Epithelial cell of esophagus (primary cell): ENCODE measurements around the gene MGST1.

Experiments used
- DNase-seq: peaks from one replicate; pipeline ENCODE4 v3.0.0; 2010; ENCODE audit warnings: low read depth
- H3K4me3 ChIP-seq: 2 replicates; pipeline ENCODE4 v1.5.1; 2011; ENCODE audit warnings: mild to moderate bottlenecking, low read length, control low read depth
- TF ChIP-seq, protein P1 (sequence below): IDR thresholded peaks from 2 replicates; pipeline ENCODE4 v1.5.1; 2011; ENCODE audit warnings: low read depth, mild to moderate bottlenecking, low read length, control low read depth, inconsistent platforms; ENCODE audit not compliant: insufficient read depth; ENCODE audit errors: missing control alignments

Gene MGST1

DNA sequence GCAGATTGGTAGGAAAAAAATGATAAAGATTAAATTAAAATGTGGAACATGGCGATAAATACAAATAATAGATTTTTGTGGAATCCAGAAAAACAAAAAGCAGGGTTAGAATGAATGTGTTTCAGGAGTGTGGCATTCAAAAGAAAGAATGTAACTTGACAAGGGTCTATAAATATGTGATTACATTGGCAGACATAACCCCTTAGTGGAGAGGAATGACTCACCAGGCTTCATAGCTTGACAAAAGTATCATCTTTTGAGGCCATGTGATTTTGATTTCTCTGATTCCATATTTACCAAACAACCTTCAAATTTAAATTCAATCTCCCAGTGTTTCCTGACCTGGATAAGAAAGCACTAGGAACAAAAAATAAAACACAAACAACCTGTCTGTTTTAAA is 24.4 kb upstream of the MGST1 start:
- TF ChIP-seq, protein P1, sequence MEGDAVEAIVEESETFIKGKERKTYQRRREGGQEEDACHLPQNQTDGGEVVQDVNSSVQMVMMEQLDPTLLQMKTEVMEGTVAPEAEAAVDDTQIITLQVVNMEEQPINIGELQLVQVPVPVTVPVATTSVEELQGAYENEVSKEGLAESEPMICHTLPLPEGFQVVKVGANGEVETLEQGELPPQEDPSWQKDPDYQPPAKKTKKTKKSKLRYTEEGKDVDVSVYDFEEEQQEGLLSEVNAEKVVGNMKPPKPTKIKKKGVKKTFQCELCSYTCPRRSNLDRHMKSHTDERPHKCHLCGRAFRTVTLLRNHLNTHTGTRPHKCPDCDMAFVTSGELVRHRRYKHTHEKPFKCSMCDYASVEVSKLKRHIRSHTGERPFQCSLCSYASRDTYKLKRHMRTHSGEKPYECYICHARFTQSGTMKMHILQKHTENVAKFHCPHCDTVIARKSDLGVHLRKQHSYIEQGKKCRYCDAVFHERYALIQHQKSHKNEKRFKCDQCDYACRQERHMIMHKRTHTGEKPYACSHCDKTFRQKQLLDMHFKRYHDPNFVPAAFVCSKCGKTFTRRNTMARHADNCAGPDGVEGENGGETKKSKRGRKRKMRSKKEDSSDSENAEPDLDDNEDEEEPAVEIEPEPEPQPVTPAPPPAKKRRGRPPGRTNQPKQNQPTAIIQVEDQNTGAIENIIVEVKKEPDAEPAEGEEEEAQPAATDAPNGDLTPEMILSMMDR: no peak
- H3K4me3 ChIP-seq: no peak overlapping the region
- no peak for DNase-seq

DNA sequence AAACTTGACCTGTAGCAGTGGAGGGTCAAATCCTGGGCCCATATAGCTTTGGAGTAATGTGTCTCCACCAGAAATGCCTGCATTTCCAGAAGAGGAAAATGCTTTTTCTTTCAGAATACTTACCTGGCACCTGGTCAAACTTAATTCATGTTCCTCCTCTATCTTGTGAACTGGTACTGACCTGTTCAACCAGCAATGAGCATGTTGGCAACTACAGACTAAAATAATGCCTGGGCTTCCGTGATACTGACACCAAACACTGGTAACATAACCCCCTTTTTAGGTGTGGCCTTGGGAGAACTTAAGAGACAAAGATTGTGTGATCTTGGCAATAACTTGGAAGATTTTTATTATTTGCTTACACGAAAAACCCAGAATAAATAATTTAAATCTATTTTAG is 23.8 kb upstream of the MGST1 start:
- peak; percentile 8 for DNase-seq
- TF ChIP-seq, protein P1: no peak

DNA sequence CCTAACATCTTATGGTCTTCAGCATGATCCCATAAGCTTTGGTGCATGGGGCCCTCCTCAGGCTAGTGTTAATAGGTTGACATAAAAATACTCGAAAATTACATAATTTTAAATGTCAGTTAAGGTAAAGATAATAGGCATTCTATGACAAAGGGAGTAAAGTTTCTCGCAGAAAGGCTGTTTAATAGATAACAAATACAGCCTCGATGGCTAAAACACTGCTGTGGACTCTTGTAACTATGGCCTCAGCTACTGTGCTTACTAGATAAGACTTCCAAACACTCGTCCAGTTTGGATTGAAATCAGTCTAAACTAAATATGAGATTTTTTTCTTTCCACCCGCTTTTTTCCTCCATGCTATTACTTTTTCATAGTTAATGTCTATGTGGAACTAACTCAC is 23.2 kb upstream of the MGST1 start:
- no peak for DNase-seq
- TF ChIP-seq, protein P1: no peak
- H3K4me3 ChIP-seq: no peak overlapping the region

More for the DNA sequence above, 23.8 kb upstream of the MGST1 start:
- H3K4me3 ChIP-seq: no peak overlapping the region

DNA sequence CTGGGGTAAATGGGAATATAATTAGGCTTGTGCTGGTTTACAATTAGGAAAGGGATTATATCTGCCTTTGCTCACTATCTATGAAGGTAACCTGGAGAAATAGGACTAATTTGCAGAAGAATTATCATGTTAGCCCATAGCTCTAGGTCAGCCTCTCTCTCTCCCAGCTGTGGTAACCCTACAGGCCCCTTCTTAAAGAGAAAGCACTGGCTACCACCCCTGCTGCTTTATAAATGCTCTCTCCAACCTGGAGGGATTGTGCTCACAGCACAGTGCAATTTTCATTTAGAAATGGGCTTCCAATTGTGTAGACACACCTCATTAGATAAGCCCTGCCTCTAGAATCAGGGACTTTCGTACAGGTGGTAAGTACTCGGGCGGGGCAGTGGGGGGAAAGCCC is 22.7 kb upstream of the MGST1 start:
- no peak overlapping the region for H3K4me3 ChIP-seq
- TF ChIP-seq, protein P1: no peak
- no peak for DNase-seq

DNA sequence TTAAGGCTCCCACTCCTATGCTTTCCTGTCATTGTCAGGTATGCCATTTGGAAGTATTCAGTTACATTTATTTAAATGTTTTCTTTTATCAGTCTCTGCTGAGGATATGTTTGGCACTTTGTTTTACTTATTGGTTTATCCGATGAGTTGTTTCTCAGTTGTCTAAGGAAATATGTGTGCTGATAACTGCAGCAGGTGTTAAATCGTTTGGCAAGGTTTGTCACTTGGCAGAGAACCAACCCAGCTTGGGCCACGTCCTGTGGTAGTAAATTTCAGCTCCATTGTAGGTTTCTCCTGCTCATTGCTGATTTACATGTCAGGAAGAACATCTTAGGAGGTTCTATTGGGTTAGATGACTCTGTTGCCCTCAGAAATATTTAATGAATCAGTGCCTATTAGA is 22.0 kb upstream of the MGST1 start:
- no peak overlapping the region for H3K4me3 ChIP-seq
- TF ChIP-seq, protein P1: no peak
- DNase-seq: no peak

DNA sequence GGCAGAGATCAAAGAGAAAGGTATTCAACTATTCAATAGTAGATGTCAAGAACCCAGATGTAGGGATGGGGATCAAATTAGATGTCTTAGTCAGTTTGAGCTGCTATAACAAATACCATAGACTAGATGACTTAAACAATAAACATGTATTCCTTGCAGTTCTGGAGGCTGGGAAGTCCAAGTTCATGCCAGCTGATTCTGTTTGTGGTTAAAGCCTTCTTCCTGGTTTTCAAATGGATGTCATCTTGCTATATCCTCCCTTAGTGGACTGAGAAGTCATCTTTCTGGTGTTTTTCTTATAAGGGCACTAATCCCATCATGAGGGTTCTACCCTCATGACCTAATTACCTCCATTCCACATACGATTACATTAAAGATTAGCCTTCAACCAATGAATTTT is 19.5 kb upstream of the MGST1 start:
- no peak for DNase-seq
- H3K4me3 ChIP-seq: no peak overlapping the region
- TF ChIP-seq, protein P1: no peak

DNA sequence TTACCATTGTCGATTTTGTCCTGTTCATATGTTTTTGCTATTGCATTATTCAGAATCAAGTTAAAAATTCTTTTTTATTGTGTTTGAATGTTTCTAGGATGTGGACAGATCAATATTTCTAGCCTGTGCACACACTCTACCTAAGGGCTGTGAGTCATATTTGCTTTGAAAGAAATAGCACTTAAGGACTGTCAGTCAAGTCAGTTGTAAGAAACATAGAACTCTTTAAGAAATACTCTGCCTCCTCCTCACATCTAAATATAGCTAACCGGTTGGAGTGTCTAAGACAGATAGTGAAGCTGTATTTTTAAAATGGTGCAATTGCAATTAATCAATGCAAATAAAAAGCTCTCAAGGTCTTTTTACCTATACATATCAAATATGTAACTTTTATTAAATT is 17.9 kb upstream of the MGST1 start:
- DNase-seq: peak; percentile 65
- no peak overlapping the region for H3K4me3 ChIP-seq
- TF ChIP-seq, protein P1: no peak
